Stimulated activated naive CD8-positive, alpha-beta T cell treated with anti-CD3 and anti-CD28 coated beads, Interleukin-15, amount 100 ng/mL, for 72 hours (primary cell): ENCODE results near the gene SHANK2.
A peak's percentile ranks its signal among the peaks of the same experiment; 100 is the strongest.

Source experiments
- ATAC-seq: fragments of 150-1000 bp; cut with Tn5 transposase; 2 replicates; pipeline ENCODE4 v1.10.0; 2021; ENCODE audit warnings: mild to moderate bottlenecking, moderate library complexity
- DNase-seq, 2 donors: peaks; one replicate each; pipeline ENCODE4 v3.0.0; 2021 to 2022
- H3K27ac Mint-ChIP-seq, 2 donors: one replicate each; pipeline ENCODE4 v1.8.0; 2022; ENCODE audit warnings: mild to moderate bottlenecking in 2 of 2, mixed read lengths in 2 of 2, moderate library complexity in 2 of 2
- H3K27me3 Mint-ChIP-seq: one replicate; pipeline ENCODE4 v1.8.0; 2022; ENCODE audit warnings: mixed read lengths
- H3K4me1 Mint-ChIP-seq: one replicate; pipeline ENCODE4 v1.8.0; 2022; ENCODE audit warnings: mild to moderate bottlenecking, mixed read lengths
- H3K4me3 Mint-ChIP-seq, 2 donors: one replicate each; pipeline ENCODE4 v1.8.0; 2022; ENCODE audit warnings: mild to moderate bottlenecking in 2 of 2, mixed read lengths in 2 of 2, moderate library complexity in 1 of 2
- H3K9me3 Mint-ChIP-seq, 2 donors: one replicate each; pipeline ENCODE4 v1.8.0; 2022; ENCODE audit warnings: mixed read lengths in 2 of 2

SHANK2 gene

DNA sequence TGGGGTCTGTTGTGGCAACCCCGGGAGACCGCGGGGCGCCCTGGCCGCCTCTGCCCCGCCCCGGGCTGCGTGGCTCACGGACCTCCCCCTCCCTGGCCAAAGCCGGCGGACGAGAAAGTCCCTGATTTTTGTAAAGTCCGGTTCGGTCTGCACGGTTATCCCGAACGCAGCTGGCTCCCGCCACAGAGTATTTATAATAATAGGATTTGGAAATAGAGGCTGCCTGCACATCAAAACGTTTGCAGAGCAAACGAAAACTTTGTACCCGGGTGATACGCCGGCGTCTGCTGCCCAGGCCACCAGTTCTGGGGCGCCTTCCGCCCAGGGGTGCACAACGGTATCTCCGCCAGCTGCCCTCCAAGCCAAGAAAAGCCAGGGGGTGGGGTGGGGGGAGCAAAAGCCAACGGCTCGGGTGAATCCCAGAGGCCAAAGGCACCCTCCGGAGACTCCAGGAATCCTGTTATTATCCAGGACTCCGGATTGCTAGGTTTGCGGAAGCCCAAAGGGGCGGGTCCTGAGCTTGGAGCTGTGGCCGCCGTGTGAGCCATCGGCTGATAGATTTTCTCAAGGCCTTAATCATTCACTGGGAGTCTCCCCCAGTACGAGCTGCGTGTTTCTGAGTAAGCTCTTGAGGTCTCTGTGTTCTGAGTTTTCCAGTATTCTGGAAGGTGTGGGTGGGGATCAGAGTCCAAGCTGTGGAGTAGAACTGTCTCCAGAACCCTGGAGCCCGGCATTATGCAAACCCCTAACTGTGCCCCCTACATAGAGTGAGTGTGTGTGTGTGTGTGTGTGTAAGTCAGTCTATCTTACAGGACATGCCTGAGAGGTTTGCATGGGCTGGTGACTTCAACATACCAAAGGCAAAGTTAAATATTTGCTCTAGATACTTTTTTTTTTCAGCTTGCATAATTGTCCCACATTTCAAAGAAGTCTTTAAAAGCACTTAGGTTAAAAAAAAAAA lies 673 bp upstream of the SHANK2 start:
- Mint-ChIP-seq H3K9me3 (no peaks in the 10 kb centered on the region), H3K4me3 (no peak overlapping the region), H3K4me1 (peaks cover 12% of the 10 kb centered on the region), H3K27me3 (peaks cover 76% of the 10 kb centered on the region), H3K27ac (no peak overlapping the region)
- no peak for ATAC-seq
- DNase-seq: no peak

DNA sequence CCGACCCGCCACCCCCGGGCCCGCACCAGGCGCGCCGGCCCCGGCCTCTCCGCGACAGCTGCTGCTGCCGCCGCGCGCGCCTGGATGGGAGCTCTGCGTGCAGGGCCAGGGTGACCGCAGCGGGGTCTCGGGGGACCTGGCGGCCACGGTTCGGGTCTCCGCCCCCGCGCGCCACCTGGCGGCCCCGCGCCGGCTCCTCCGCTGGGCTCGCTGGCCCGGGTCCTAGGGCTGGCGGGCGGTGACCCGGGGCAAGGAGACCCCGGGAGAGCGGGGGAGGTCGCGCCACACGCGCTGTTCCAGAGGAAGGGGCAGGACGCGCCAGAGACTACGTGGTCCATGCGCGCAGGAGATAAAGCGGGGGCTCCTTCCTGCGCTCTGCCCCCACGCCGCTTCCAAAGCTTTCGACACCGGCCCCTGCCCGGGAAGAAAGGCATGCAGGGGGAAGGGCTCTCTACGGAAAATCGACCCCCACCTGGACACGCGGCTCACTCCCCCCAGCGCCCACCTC lies 562 bp downstream of the SHANK2 start:
- no peak for ATAC-seq
- H3K27ac Mint-ChIP-seq: no peak overlapping the region
- peaks cover 12% of the 10 kb centered on the region for H3K4me1 Mint-ChIP-seq
- no peak for DNase-seq
- H3K4me3 Mint-ChIP-seq: peak overlapping the region in 1 of 2 donors; percentile 60
- no peaks in the 10 kb centered on the region for H3K9me3 Mint-ChIP-seq
- H3K27me3 Mint-ChIP-seq: peaks cover 82% of the 10 kb centered on the region

DNA sequence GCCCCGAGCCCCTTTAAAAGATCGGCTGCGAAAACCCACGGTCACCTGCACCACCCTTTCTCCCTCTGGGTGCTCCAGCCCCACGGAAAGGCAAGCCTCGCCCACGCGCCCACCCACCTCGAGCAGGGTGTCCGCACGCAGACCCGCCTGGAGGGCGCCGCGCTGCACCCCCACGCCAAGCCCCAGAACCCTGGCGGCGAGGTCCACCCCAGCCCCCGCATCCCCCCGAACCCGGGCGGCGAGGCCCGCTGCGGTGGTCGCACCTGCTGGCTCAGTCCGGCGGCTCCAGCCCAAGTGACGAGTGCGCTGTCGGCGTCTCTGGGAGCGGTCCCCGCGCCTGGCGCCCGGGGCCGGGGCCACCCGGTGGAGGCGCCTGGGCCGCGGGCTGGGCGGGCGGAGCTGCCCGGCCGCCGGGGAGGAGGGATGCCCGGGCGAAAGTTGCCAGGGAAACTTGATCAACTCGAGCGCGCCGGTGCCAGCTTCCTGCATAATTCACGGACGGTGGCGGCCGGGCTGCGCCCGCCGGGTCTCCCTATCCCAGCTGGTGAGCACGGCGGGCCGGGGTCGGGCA lies 1.1 kb downstream of the SHANK2 start:
- DNase-seq: no peak
- ATAC-seq: no peak
- Mint-ChIP-seq H3K4me1 (peaks cover 12% of the 10 kb centered on the region), H3K27ac (no peak overlapping the region), H3K4me3 (no peak overlapping the region), H3K9me3 (no peaks in the 10 kb centered on the region), H3K27me3 (peaks cover 81% of the 10 kb centered on the region)

DNA sequence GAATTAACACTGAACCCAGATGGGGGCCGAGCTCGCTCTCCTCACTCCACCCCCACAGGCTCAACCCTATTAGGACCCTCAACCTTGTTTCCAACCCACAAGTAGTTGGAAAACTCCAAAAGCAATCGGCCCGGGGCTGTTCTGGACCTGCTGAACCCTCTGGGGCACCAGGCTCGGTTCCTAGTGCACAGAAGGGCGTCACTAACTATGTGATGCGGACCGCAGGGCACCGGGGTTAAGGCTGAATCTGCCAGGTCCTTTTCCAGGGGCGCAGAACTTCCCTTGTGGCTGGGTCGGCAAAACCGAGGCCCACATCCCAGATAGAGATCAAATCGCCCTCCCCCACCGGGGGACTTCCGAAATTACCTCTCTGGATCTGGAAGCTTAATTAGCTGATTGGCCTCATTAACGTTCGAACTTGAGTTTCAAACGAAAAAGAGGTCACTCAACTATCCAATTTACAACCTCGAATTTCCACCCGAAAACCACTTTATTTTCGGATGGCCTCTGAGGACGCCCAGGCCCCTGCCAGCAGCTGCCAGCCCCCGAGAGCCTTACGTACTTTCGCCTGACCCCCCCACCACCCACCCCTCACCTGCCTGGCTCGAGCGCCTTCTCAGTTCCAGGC lies 1.7 kb downstream of the SHANK2 start:
- no peak overlapping the region for H3K4me3 Mint-ChIP-seq
- no peak overlapping the region for H3K27ac Mint-ChIP-seq
- DNase-seq: no peak
- peaks cover 12% of the 10 kb centered on the region for H3K4me1 Mint-ChIP-seq
- H3K9me3 Mint-ChIP-seq: no peaks in the 10 kb centered on the region
- ATAC-seq: no peak
- peaks cover 80% of the 10 kb centered on the region for H3K27me3 Mint-ChIP-seq

DNA sequence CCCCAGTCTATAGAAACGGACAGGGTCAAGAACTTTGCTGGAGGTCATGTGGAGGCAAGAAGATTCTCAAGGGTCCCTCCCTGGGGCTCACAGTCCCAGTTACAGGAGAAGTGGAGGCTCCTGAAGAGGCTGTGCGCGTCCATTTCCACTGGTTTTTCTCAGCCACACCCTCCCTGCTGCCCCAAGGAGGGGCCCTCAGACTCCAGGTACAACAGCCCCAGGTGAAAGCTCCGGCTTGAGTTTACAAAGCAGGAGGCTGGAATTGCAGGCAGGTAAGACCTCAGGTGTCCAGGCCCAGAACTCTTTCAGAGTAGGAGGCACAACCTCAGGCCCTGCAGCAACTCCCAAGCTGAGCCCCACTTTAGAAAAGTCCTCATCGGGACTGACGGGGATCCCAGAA lies 3.1 kb downstream of the SHANK2 start:
- Mint-ChIP-seq H3K27ac (no peak overlapping the region), H3K27me3 (peaks cover 72% of the 10 kb centered on the region), H3K4me3 (no peak overlapping the region), H3K9me3 (no peaks in the 10 kb centered on the region), H3K4me1 (peaks cover 12% of the 10 kb centered on the region)
- no peak for DNase-seq
- ATAC-seq: no peak

DNA sequence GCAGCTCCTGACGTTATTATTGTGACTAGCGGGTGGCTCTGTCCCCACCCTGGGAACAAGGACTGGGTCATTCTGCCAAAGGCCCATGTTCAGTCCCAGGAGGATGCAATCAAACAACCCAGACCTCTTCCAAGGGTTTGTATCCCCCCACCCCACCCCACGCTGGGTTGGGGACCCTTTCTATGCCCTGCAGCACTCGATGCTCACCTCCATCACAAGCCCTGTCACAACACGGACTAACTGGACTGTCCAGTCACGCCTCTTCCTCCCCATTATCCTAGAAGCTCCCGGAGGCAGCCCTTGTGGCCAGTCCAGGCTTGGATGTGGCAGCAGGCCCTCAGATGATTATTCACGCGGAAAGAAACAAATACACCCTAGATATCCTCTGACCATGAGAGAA lies 3.7 kb downstream of the SHANK2 start:
- Mint-ChIP-seq H3K9me3 (no peaks in the 10 kb centered on the region), H3K27ac (no peak overlapping the region), H3K27me3 (peaks cover 66% of the 10 kb centered on the region), H3K4me3 (no peak overlapping the region), H3K4me1 (peaks cover 12% of the 10 kb centered on the region)
- DNase-seq: no peak
- no peak for ATAC-seq

DNA sequence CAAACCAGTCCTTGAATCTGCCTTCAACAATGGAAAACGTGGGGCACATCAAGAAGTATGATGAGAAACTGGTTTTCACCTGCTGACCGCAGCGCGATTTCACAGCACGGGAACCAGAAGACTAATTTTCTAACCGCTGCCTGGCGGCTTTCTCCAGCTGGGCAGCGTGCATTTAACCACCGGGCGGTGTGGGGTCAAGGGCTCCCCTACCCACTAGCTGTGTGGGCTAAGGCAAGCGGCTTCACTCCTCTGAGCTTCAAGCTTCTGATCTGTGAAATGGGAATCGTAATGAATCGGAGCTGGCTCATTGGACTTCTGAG lies 4.2 kb downstream of the SHANK2 start:
- ATAC-seq: no peak

DNA sequence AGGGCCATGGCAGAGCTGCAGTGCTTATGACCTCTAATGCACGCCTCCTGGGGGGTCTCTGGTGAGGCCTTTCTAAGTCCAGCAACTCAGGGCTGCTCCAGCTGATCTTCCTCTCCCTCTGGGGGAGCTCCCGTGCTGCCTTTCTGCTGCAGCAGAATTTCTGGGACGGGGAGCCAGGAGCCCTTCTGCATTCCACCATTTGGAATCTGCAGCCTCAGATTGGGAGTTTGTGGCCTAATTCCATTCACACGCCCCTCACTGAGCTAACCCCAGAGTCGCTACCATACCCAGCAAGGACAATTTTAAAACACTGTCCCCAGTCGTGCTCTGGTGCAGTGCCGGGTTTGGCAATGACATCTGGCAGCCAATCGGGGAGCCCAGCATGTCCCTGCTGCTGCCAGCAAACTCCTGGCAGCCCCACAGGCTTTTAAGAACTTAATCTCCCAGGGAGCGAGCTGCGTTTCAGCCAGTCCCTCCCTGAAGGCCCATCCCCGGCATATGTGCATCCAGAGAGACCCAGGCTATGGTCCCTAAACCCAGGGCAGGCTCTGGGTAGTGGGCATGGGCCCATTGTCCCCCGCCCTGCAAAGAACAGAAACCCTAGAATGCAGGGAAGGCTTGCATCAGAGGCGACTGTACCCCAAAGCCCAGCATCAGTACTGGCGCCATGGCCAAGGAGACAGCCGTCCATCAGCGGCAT lies 4.7 kb downstream of the SHANK2 start:
- H3K27ac Mint-ChIP-seq: no peak overlapping the region
- peaks cover 56% of the 10 kb centered on the region for H3K27me3 Mint-ChIP-seq
- ATAC-seq (no peak), DNase-seq (no peak)
- no peaks in the 10 kb centered on the region for H3K9me3 Mint-ChIP-seq
- H3K4me3 Mint-ChIP-seq: no peak overlapping the region
- H3K4me1 Mint-ChIP-seq: peaks cover 12% of the 10 kb centered on the region

More for the DNA sequence above, 4.2 kb downstream of the SHANK2 start:
- Mint-ChIP-seq H3K9me3 (no peaks in the 10 kb centered on the region), H3K27ac (no peak overlapping the region), H3K4me3 (no peak overlapping the region), H3K27me3 (peaks cover 61% of the 10 kb centered on the region), H3K4me1 (peaks cover 12% of the 10 kb centered on the region)
- no peak for DNase-seq

DNA sequence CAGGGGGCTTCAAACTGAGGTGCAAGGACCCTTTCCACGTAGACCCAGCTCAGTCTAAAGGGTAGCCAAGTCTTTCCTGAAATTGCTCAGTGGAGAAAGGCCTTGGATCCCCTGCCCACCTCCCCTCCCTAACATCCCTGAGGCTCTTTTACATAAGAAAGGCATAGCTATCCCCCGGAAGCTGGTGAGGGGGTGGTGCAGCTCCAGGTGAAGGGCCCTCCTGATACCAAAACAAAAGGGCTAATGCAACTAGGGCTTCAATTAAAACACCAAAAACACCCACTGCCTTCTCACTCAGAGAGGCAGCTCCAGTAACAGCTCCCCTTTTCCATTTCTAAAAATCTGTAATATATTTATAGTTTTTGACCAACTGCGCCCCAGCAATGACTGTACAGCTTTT lies 5.8 kb downstream of the SHANK2 start:
- H3K27ac Mint-ChIP-seq: no peak overlapping the region
- H3K4me3 Mint-ChIP-seq: no peak overlapping the region
- no peaks in the 10 kb centered on the region for H3K9me3 Mint-ChIP-seq

DNA sequence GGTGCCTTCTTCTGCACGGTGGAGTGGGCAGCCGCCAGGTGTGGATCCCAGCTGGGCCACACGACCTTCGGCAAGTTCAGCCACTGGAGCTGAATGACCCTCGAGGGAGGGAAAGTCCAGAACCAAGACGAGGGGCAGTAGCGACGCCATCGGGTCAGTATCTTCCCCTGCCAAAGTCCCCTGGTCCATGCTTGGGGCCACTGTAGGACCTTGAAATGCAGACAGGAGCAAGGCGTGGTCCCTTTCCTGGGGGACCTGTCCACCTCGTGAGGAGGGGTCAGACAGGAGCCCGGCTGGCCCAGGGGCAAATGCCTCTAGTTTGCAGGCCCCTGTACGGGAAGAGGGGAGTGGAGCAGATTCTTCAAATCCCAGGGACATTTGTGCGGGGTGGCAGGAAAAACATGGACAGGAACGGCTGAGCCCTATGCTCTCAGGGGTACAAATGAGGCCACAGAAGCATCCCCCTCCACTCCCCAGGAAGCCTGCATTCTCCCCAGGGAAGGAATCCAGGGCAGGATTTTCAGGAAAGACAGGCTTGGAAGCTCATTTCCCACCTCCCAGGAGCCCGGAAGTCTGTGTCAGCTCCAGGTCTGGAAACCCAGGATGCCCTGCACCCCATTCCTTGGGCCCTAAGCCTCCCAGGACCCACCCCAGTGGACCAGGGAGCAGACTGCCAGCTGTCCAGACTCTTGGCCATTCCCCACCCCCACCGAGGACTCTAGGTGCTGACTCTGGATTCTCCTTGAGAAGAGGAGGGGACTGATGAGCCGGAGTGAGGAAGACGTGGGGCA lies 6.6 kb downstream of the SHANK2 start:
- H3K27me3 Mint-ChIP-seq: peaks cover 54% of the 10 kb centered on the region
- peaks cover 9% of the 10 kb centered on the region for H3K4me1 Mint-ChIP-seq
- H3K4me3 Mint-ChIP-seq: no peak overlapping the region
- DNase-seq: no peak
- no peak overlapping the region for H3K27ac Mint-ChIP-seq
- no peak for ATAC-seq
- no peaks in the 10 kb centered on the region for H3K9me3 Mint-ChIP-seq

More for the DNA sequence above, 5.8 kb downstream of the SHANK2 start:
- Mint-ChIP-seq H3K27me3 (peaks cover 50% of the 10 kb centered on the region), H3K4me1 (peaks cover 7% of the 10 kb centered on the region)
- ATAC-seq (no peak), DNase-seq (no peak)

DNA sequence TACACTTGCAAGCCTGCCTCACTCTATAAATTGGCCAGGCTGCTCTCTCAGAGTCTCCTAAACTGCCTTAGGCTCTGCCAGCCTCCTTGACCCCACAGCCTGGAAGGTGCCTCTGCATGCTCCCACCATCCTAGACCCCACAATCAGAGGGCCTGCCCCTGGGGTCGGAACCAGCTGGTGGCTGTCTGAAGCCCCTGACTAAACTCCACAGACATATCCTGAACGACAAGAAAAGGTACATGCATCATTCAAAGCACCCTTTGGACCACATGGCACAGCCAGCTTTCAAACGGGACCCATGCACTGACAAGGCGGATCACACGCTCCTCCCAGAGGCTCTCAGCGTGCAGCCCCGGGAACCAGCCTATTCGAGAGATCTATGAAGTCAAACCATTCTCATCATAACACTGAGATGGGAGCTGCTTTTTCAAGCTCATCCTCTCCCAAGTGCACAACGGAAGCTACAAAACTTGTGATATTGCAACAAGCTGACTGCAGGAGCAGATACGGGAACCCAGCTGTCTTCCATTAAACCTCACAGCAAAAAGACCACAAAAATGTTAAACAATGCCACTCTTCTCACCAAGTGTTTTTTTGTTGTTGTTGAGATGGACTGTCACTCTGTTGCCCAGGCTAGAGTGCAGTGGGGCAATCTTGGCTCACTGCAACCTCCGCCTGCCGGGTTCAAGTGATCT lies 8.1 kb downstream of the SHANK2 start:
- Mint-ChIP-seq H3K4me3 (no peak overlapping the region), H3K4me1 (peaks cover 10% of the 10 kb centered on the region), H3K9me3 (no peaks in the 10 kb centered on the region), H3K27ac (no peak overlapping the region), H3K27me3 (peaks cover 44% of the 10 kb centered on the region)
- DNase-seq (no peak), ATAC-seq (no peak)

DNA sequence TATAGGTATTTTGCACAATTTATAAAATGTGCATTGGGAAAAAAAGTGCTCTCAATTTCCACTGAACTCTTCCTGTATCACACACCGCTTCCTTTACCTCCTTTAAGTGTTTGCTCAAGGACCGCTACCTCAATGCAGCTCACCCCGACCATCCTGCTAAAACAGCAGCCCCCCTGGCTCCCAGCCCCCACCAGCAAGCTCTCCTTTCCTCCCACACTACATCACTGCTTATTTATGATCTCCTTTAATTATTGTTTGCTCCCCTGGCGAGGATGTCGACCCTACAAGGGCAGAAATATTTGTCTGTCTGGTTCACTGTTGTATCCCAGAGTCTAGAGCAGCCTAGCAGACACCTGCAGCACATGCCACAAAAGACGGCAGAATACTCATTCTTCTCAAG lies 10.0 kb downstream of the SHANK2 start:
- no peaks in the 10 kb centered on the region for H3K9me3 Mint-ChIP-seq
- H3K27me3 Mint-ChIP-seq: peaks cover 43% of the 10 kb centered on the region
- no peak overlapping the region for H3K4me3 Mint-ChIP-seq
- no peak overlapping the region for H3K27ac Mint-ChIP-seq
- no peak for ATAC-seq
- H3K4me1 Mint-ChIP-seq: peaks cover 10% of the 10 kb centered on the region
- DNase-seq: no peak

DNA sequence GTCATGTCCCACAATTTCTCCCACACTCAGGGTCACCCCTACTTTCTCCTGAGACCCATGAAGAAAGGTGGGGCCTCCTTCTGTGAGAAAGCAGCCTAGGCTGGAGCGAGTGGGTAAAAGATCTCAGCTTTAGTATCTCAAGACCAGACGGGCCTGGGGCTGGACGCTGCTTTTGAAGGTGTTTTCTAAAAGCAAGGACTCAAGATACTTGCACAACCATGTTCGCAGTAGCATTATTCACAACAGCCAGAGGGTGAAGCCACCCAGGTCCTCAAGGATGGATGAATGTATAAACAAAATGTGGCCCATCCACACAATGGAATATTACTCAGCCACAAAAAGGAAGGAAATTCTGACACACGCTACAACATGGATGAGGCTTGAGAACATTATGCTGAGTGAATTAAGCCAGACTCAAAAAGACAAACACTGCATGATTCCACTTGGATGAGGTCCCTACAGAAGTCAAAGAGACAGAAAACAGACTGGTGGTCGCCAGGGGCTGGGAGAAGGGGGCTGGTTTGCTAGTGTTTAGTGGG lies 10.6 kb downstream of the SHANK2 start:
- ATAC-seq: no peak
- H3K9me3 Mint-ChIP-seq: no peaks in the 10 kb centered on the region

More for the DNA sequence above, 10.6 kb downstream of the SHANK2 start:
- no peak for DNase-seq
- Mint-ChIP-seq H3K27me3 (peaks cover 45% of the 10 kb centered on the region), H3K27ac (no peak overlapping the region), H3K4me3 (no peak overlapping the region), H3K4me1 (peaks cover 10% of the 10 kb centered on the region)
